Raji (cell line): ENCODE measurements around the gene VGLL4.

Experiments
- POLR2A ChIP-seq: IDR thresholded peaks from 2 replicates; pipeline ENCODE4 v1.6.1; 2011; ENCODE audit warnings: low read depth, low read length, control low read depth; ENCODE audit not compliant: insufficient read depth

Gene VGLL4

GRCh38 chr3:11510356-11510755, 133.4 kb downstream of the VGLL4 start:
- no peak for TF ChIP-seq POLR2A

GRCh38 chr3:11510001-11510340, 133.7 kb downstream of the VGLL4 start:
- TF ChIP-seq POLR2A, result no peak

GRCh38 chr3:11509173-11510000, 134.3 kb downstream of the VGLL4 start:
- TF ChIP-seq POLR2A, result no peak

- TF ChIP-seq POLR2A, result no peak
Measured at GRCh38 chr3:11508346-11509172, 135.2 kb downstream of the VGLL4 start.

- no peak for TF ChIP-seq POLR2A
Measured at GRCh38 chr3:11507719-11508118, 136.0 kb downstream of the VGLL4 start.
